HL-60 (cell line): Measurements from ENCODE around the gene CRNKL1.

Source experiments
- CTCF ChIP-seq: IDR thresholded peaks from one replicate; pipeline ENCODE4 v1.5.1; 2011; ENCODE audit warnings: low read length, control low read depth, inconsistent platforms; ENCODE audit not compliant: insufficient read depth
- GABPA ChIP-seq: IDR thresholded peaks from 2 replicates; pipeline ENCODE4 v1.6.1; 2012; ENCODE audit warnings: low read depth
- POLR2AphosphoS5 ChIP-seq: IDR thresholded peaks from 2 replicates; pipeline ENCODE4 v1.6.1; 2012; ENCODE audit warnings: low read depth
- REST ChIP-seq: IDR thresholded peaks from 2 replicates; pipeline ENCODE4 v1.6.1; 2012; ENCODE audit warnings: low read depth; ENCODE audit not compliant: insufficient replicate concordance
- SPI1 ChIP-seq: IDR thresholded peaks from 2 replicates; pipeline ENCODE4 v1.6.1; 2012; ENCODE audit warnings: low read depth, mild to moderate bottlenecking, borderline replicate concordance

GRCh38 chr20:20023395-20023794 is 28.9 kb downstream of the CRNKL1 start:
- no peak for TF ChIP-seq CTCF
- TF ChIP-seq POLR2AphosphoS5 = no peak
- TF ChIP-seq SPI1 = no peak
- TF ChIP-seq GABPA = no peak
- no peak for TF ChIP-seq REST
